IMR-90 (cell line): ENCODE data around the gene SLC25A25. TPM values are rescaled to one million over a fixed set of nuclear protein-coding genes. Genes with fewer than 3 reads are reported as not detected.

Source experiments
- ATAC-seq: fragments of 200-7000 bp; cut with Tn5 transposase; 2 replicates; pipeline ENCODE4 v1.9.1; 2020; ENCODE audit warnings: low read depth, mild to moderate bottlenecking, moderate library complexity
- BruUV-seq: library from RNA; stranded (reverse); fragments of 400-500 nt; replicated peaks from 2 replicates; lab custom pipeline; 2021; lab: Mats Ljungman, UMichigan
- CTCF ChIA-PET: fragments of 300-600 bp; formaldehyde crosslinking; extraction: SDS; loops from one replicate; lab custom pipeline; 2021; ENCODE audit warnings: antibody characterized with exemption; lab: Yijun Ruan, JAX
- POLR2A ChIA-PET: fragments of 300-600 bp; sonication (Branson Sonifier 250); formaldehyde crosslinking; loops from one replicate; lab custom pipeline; 2022; ENCODE audit warnings: antibody characterized with exemption; ENCODE audit not compliant: unreplicated experiment; lab: Charles Lee
- DNase-seq: peaks from one replicate; pipeline ENCODE4 v3.0.0; 2013
- H2AFZ ChIP-seq: replicated peaks from 2 replicates; pipeline ENCODE3; 2013; ENCODE audit warnings: low read length, mild to moderate bottlenecking; ENCODE audit not compliant: poor library complexity
- H2AK5ac ChIP-seq: 2 replicates; pipeline ENCODE4 v1.6.1; 2013; ENCODE audit warnings: low read depth, low read length, inconsistent platforms
- H2AK9ac ChIP-seq: replicated peaks from 2 replicates; pipeline ENCODE3; 2013; ENCODE audit warnings: mild to moderate bottlenecking, low read depth, low read length, moderate library complexity; ENCODE audit not compliant: poor library complexity
- H2BK120ac ChIP-seq: 2 replicates; pipeline ENCODE4 v1.6.1; 2013; ENCODE audit warnings: low read depth, low read length, inconsistent platforms
- H2BK15ac ChIP-seq: 3 replicates; pipeline ENCODE4 v1.6.1; 2013; ENCODE audit warnings: low read depth, low read length, inconsistent platforms
- H2BK20ac ChIP-seq: 2 replicates; pipeline ENCODE4 v1.6.1; 2013; ENCODE audit warnings: low read depth, mild to moderate bottlenecking, inconsistent platforms, low read length, moderate library complexity
- H2BK5ac ChIP-seq: 2 replicates; pipeline ENCODE4 v1.6.1; 2013; ENCODE audit warnings: mild to moderate bottlenecking, low read depth, low read length, inconsistent platforms; ENCODE audit not compliant: poor library complexity, severe bottlenecking
- H3K14ac ChIP-seq: replicated peaks from 2 replicates; pipeline ENCODE4 v1.6.1; 2013; ENCODE audit warnings: low read depth, low read length, inconsistent platforms
- H3K18ac ChIP-seq: 2 replicates; pipeline ENCODE4 v1.6.1; 2013; ENCODE audit warnings: low read depth, low read length, control low read depth
- H3K23ac ChIP-seq: 2 replicates; pipeline ENCODE4 v1.6.1; 2013; ENCODE audit warnings: low read depth, low read length, inconsistent platforms
- H3K27ac ChIP-seq: 2 replicates; pipeline ENCODE4 v1.5.1; 2013; ENCODE audit warnings: mild to moderate bottlenecking, control low read depth, low read length; ENCODE audit not compliant: insufficient read depth
- H3K27me3 ChIP-seq: 2 replicates; pipeline ENCODE4 v1.6.1; 2013; ENCODE audit warnings: low read length; ENCODE audit not compliant: control insufficient read depth, insufficient read depth
- H3K36me3 ChIP-seq: 2 replicates; pipeline ENCODE4 v1.6.1; 2013; ENCODE audit warnings: low read length, mixed read lengths; ENCODE audit not compliant: control insufficient read depth, insufficient read depth
- H3K4ac ChIP-seq: 2 replicates; pipeline ENCODE4 v1.6.1; 2013; ENCODE audit warnings: low read depth, low read length, inconsistent platforms
- H3K4me1 ChIP-seq: 2 replicates; pipeline ENCODE4 v1.6.1; 2013; ENCODE audit warnings: low read length, mixed read lengths; ENCODE audit not compliant: control insufficient read depth, insufficient read depth
- H3K4me2 ChIP-seq: 2 replicates; pipeline ENCODE4 v1.6.1; 2013; ENCODE audit warnings: low read depth, mild to moderate bottlenecking, control low read depth, low read length, moderate library complexity
- H3K4me3 ChIP-seq: 2 replicates; pipeline ENCODE4 v1.5.1; 2013; ENCODE audit warnings: low read depth, mild to moderate bottlenecking, control low read depth, low read length, moderate library complexity; ENCODE audit not compliant: insufficient read depth
- H3K56ac ChIP-seq: 2 replicates; pipeline ENCODE4 v1.6.1; 2013; ENCODE audit warnings: low read length, inconsistent platforms; ENCODE audit not compliant: insufficient read depth; ENCODE audit errors: extremely low read depth
- H3K79me1 ChIP-seq, 2 experiments: 2 replicates each; pipeline ENCODE4 v1.6.1; 2013; ENCODE audit warnings: low read length in 2 of 2, inconsistent platforms in 1 of 2, low read depth in 1 of 2
- H3K9ac ChIP-seq: 2 replicates; pipeline ENCODE4 v1.6.1; 2013; ENCODE audit warnings: low read depth, low read length, control low read depth
- H3K9me1 ChIP-seq: 2 replicates; pipeline ENCODE4 v1.6.1; 2013; ENCODE audit warnings: low read length, inconsistent platforms; ENCODE audit not compliant: insufficient read depth
- H3K9me3 ChIP-seq: 2 replicates; pipeline ENCODE4 v1.6.1; 2013; ENCODE audit warnings: low read length; ENCODE audit not compliant: control insufficient read depth, insufficient read depth
- H4K20me1 ChIP-seq: 2 replicates; pipeline ENCODE4 v1.6.1; 2013; ENCODE audit warnings: low read length, inconsistent platforms; ENCODE audit not compliant: insufficient read depth
- H4K5ac ChIP-seq: 2 replicates; pipeline ENCODE4 v1.6.1; 2013; ENCODE audit warnings: mild to moderate bottlenecking, low read depth, low read length, control low read depth
- H4K8ac ChIP-seq, 2 experiments: 2 replicates each; pipeline ENCODE4 v1.6.1; 2013; ENCODE audit warnings: low read depth in 2 of 2, low read length in 2 of 2, control low read depth in 1 of 2, inconsistent platforms in 1 of 2
- H4K91ac ChIP-seq: 2 replicates; pipeline ENCODE4 v1.6.1; 2013; ENCODE audit warnings: low read depth, low read length, inconsistent platforms; ENCODE audit not compliant: insufficient read depth
- CHD1 ChIP-seq: IDR thresholded peaks from 2 replicates; pipeline ENCODE4 v1.6.1; 2012; ENCODE audit warnings: low read depth, low read length, improper control_type of control experiment
- CTCF ChIP-seq: conservative IDR thresholded peaks from 2 replicates; pipeline ENCODE4 v1.5.1; 2012; ENCODE audit warnings: mild to moderate bottlenecking, low read depth, low read length, improper control_type of control experiment
- MAZ ChIP-seq: IDR thresholded peaks from 2 replicates; pipeline ENCODE4 v1.6.1; 2012; ENCODE audit warnings: low read depth, mild to moderate bottlenecking, low read length, improper control_type of control experiment, moderate library complexity, borderline replicate concordance
- RCOR1 ChIP-seq: IDR thresholded peaks from 2 replicates; pipeline ENCODE4 v1.6.1; 2012; ENCODE audit warnings: mild to moderate bottlenecking, low read length, improper control_type of control experiment; ENCODE audit not compliant: insufficient replicate concordance
- SMC3 ChIP-seq: fragments of 150-350 bp; IDR thresholded peaks from 2 replicates; pipeline ENCODE4 v1.6.1; 2016; ENCODE audit warnings: low read depth, mild to moderate bottlenecking, antibody characterized with exemption, low read length, moderate library complexity
- WGBS, 2 experiments: methylation state at CpG; one replicate each; pipeline versions ENCODE4 v1.1.5 to v1.1.7; 2013; ENCODE audit warnings: missing lambda C conversion rate in 2 of 2; ENCODE audit not compliant: insufficient read length in 1 of 2; ENCODE audit errors: extremely low coverage in 2 of 2; 5-methylcytosine and 5-hydroxymethylcytosine counted together
- dilution Hi-C: fragments of 300-500 bp; cut with HindIII; formaldehyde crosslinking; loops from one replicate; pipeline ENCODE4 v1.14.3; 2018; ENCODE audit warnings: low sequenced_read_pairs; ENCODE audit not compliant: unreplicated experiment
- in situ Hi-C: fragments of 300-500 bp; cut with MboI; formaldehyde crosslinking; loops from 3 replicates; pipeline ENCODE4 v1.14.3; 2019; ENCODE audit warnings: low sequenced_read_pairs, inconsistent platforms, mixed read lengths
- intact Hi-C: fragments of 100-400 bp; cut with micrococcal nuclease; formaldehyde crosslinking; loops from 2 replicates; pipeline ENCODE4 v1.10.0; 2022
- polyA plus RNA-seq, 3 experiments: library from polyadenylated mRNA; depleted of rRNA; stranded (reverse); fragments of >200 nt; gene quantifications; 2 replicates each; pipeline ENCODE4 v1.2.3, GENCODE V29; 2012; ENCODE audit warnings: low replicate concordance in 1 of 3
- total RNA-seq: library from RNA; depleted of rRNA; stranded (reverse); fragments of >200 nt; gene quantifications from 2 replicates; pipeline ENCODE4 v1.2.3, GENCODE V29; 2012

Gene SLC25A25
- total and polyA plus RNA-seq, 2 of the 4 experiments (the other 2 are of a cell fraction) = 14.0 to 17.9 TPM

- WGBS, 2 experiments = 93% methylated on average over 6 of the region's 12 CpGs; no CpG with 5 or more reads in 1 of the 2 experiments
These were observed 45.7 kb downstream of the SLC25A25 start for GRCh38 chr9:128113526-128114325.

More at GRCh38 chr9:128113526-128114325, 45.7 kb downstream of the SLC25A25 start:
- ATAC-seq = no peak
- no peak overlapping the region for H4K5ac ChIP-seq
- H3K4me3 ChIP-seq = no peak overlapping the region
- no peak overlapping the region for H3K9ac ChIP-seq
- DNase-seq = no peak
- no peak overlapping the region for H4K91ac ChIP-seq
- in situ Hi-C loops = no loop called here
- CTCF ChIA-PET = interaction anchor here (1.3 kb wide), 1 partner anchor 11 kb away, joined by 3 read pairs; no protein-coding TSS in a partner anchor
- no peak overlapping the region for H2BK120ac ChIP-seq
- no peak overlapping the region for H2AK9ac ChIP-seq
- no peak overlapping the region for H2BK15ac ChIP-seq
- H3K4me2 ChIP-seq = no peak overlapping the region
- BruUV-seq = no TSS peak
- H3K18ac ChIP-seq = no peak overlapping the region
- H3K36me3 ChIP-seq = peaks cover 7% of the 10 kb centered on the region
- no peak overlapping the region for H2AFZ ChIP-seq
- TF ChIP-seq RCOR1 = no peak
- no peak for TF ChIP-seq MAZ
- no peak for TF ChIP-seq CTCF
- TF ChIP-seq SMC3 = no peak
- TF ChIP-seq CHD1 = no peak
- POLR2A ChIA-PET = no interaction called here
- dilution Hi-C loops = no loop called here
- H3K9me3 ChIP-seq = no peaks in the 10 kb centered on the region
- H3K4ac ChIP-seq = no peak overlapping the region
- H2BK20ac ChIP-seq = no peak overlapping the region
- H2BK5ac ChIP-seq = no peak overlapping the region
- intact Hi-C loops = no loop called here
- no peaks in the 10 kb centered on the region for H3K4me1 ChIP-seq
- no peaks in the 10 kb centered on the region for H3K9me1 ChIP-seq
- H3K27me3 ChIP-seq = no peaks in the 10 kb centered on the region
- H4K20me1 ChIP-seq = no peaks in the 10 kb centered on the region
- H3K14ac ChIP-seq = no peak overlapping the region
- H3K56ac ChIP-seq = no peak overlapping the region
- no peak overlapping the region for H3K27ac ChIP-seq
- no peak overlapping the region for H4K8ac ChIP-seq
- no peak overlapping the region for H2AK5ac ChIP-seq
- no peaks in the 10 kb centered on the region for H3K79me1 ChIP-seq
- H3K23ac ChIP-seq = no peak overlapping the region
